HepG2 (cell line): ENCODE measurements around the gene NBEA. TPM values are rescaled to one million over a fixed set of nuclear protein-coding genes. Genes with fewer than 3 reads are reported as not detected.

ENCODE experiments used
- ATAC-seq: fragments of 200-7000 bp; cut with Tn5 transposase; 3 replicates; pipeline ENCODE4 v1.9.1; 2020; ENCODE audit warnings: mild to moderate bottlenecking, moderate library complexity
- BruUV-seq: library from RNA; stranded (reverse); fragments of 400-500 nt; replicated peaks from 2 replicates; lab custom pipeline; 2021; lab: Mats Ljungman, UMichigan
- CTCF ChIA-PET: fragments of 300-600 bp; formaldehyde crosslinking; extraction: SDS; loops from one replicate; lab custom pipeline; 2021; ENCODE audit warnings: low total read pairs, inconsistent platforms, low intra/inter-chr PET ratio; lab: Yijun Ruan, JAX
- POLR2A ChIA-PET: fragments of 350-600 bp; sonication (Branson Sonifier 250); formaldehyde crosslinking; loops from one replicate; lab custom pipeline; 2020; ENCODE audit warnings: antibody characterized with exemption, inconsistent platforms; lab: Yijun Ruan, JAX
- DNase-seq: peaks from one replicate; pipeline ENCODE4 v3.0.0-alpha.2; 2015; ENCODE audit warnings: low spot score
- FAIRE-seq: peaks from 3 replicates; lab custom pipeline; 2011; peaks lifted over from hg19 to GRCh38; lab: Jason Lieb, UNC
- H2AFZ ChIP-seq: one replicate; pipeline ENCODE4 v1.6.1; 2011; ENCODE audit warnings: low read length, inconsistent platforms
- H3K27ac ChIP-seq: fragments of 300-600 bp; 3 replicates; pipeline ENCODE4 v1.8.0; 2011; ENCODE audit warnings: mixed run types, mild to moderate bottlenecking, mixed read lengths, low read length, inconsistent platforms; ENCODE audit not compliant: insufficient read depth; ENCODE audit errors: extremely low read length
- H3K27me3 ChIP-seq, 2 experiments: fragments of 200-600 bp in 1 of 2; 2 replicates in 1 of 2; 3 replicates in 1 of 2; pipeline versions ENCODE4 v1.6.0 to v1.8.0; 2011; ENCODE audit warnings: low read length in 2 of 2, mild to moderate bottlenecking in 2 of 2, moderate library complexity in 2 of 2, inconsistent platforms in 1 of 2; ENCODE audit not compliant: insufficient read depth in 2 of 2, control insufficient read depth in 1 of 2
- H3K36me3 ChIP-seq, 2 experiments: fragments of 200-600 bp in 1 of 2; replicated peaks in 1 of 2; 2 replicates in 1 of 2; 3 replicates in 1 of 2; pipeline versions ENCODE4 v1.5.1 to v1.8.0; 2011; ENCODE audit warnings: low read length in 2 of 2, inconsistent platforms in 1 of 2; ENCODE audit not compliant: insufficient read depth in 2 of 2, control insufficient read depth in 1 of 2
- H3K4me1 ChIP-seq: 2 replicates; pipeline ENCODE4 v1.5.1; 2012; ENCODE audit warnings: low read length, inconsistent platforms; ENCODE audit not compliant: insufficient read depth
- H3K4me2 ChIP-seq: 2 replicates; pipeline ENCODE4 v1.6.0; 2011; ENCODE audit warnings: low read depth, low read length, inconsistent platforms
- H3K4me3 ChIP-seq, 3 experiments: fragments of 200-600 bp in 1 of 3; sonication (generic), shearing (Covaris generic) in 1 of 3; replicated peaks in 1 of 3; 2 replicates each; pipeline ENCODE4 v1.5.1; 2011 to 2016; ENCODE audit warnings: low read length in 3 of 3, inconsistent platforms in 2 of 3, low read depth in 2 of 3, mild to moderate bottlenecking in 2 of 3, control low read depth in 1 of 3, mixed read lengths in 1 of 3; ENCODE audit not compliant: insufficient read depth in 1 of 3
- H3K79me2 ChIP-seq: one replicate; pipeline ENCODE4 v1.6.1; 2011; ENCODE audit warnings: low read length, inconsistent platforms; ENCODE audit not compliant: insufficient read depth
- H3K9ac ChIP-seq: 2 replicates; pipeline ENCODE4 v1.6.0; 2011; ENCODE audit warnings: mild to moderate bottlenecking, low read depth, low read length, inconsistent platforms; ENCODE audit not compliant: insufficient read depth
- H3K9me3 ChIP-seq: 2 replicates; pipeline ENCODE4 v1.5.1; 2012; ENCODE audit warnings: mild to moderate bottlenecking, low read length
- H4K20me1 ChIP-seq: 2 replicates; pipeline ENCODE4 v1.6.0; 2011; ENCODE audit warnings: inconsistent platforms, mild to moderate bottlenecking, low read length, moderate library complexity; ENCODE audit not compliant: insufficient read depth
- BHLHE40 ChIP-seq: IDR thresholded peaks from 2 replicates; pipeline ENCODE4 v1.6.1; 2011; ENCODE audit warnings: low read length, improper control_type of control experiment
- CEBPG ChIP-seq: IDR thresholded peaks from 2 replicates; pipeline ENCODE4 v1.6.1; 2016
- EHMT2 ChIP-seq: fragments of 200-600 bp; sonication (generic); IDR thresholded peaks from 2 replicates; pipeline ENCODE4 v1.7.0; 2017; ENCODE audit warnings: antibody characterized with exemption, low read depth, low read length, borderline replicate concordance
- GTF2F1 ChIP-seq: fragments of 150-350 bp; IDR thresholded peaks from 2 replicates; pipeline ENCODE4 v1.6.1; 2014; ENCODE audit warnings: low read length
- HNRNPUL1 ChIP-seq: fragments of 200-400 bp; formaldehyde crosslinking; IDR thresholded peaks from 2 replicates; pipeline ENCODE4 v1.6.1; 2017; ENCODE audit warnings: low read depth, mild to moderate bottlenecking, low read length, moderate library complexity
- MXI1 ChIP-seq: IDR thresholded peaks from 3 replicates; pipeline ENCODE4 v1.6.1; 2012; ENCODE audit warnings: low read depth, low read length, inconsistent platforms, borderline replicate concordance
- POLR2G ChIP-seq: fragments of 200-400 bp; formaldehyde crosslinking; IDR thresholded peaks from 2 replicates; pipeline ENCODE4 v1.6.1; 2018; ENCODE audit warnings: mild to moderate bottlenecking, low read depth, low read length, moderate library complexity
- SIX1 ChIP-seq: sonication (generic); formaldehyde crosslinking; IDR thresholded peaks from 2 replicates; pipeline ENCODE4 v1.4.0; 2020; ENCODE audit warnings: missing genetic modification reagents, borderline replicate concordance
- TFDP1 ChIP-seq: IDR thresholded peaks from 2 replicates; pipeline ENCODE4 v1.6.1; 2016; ENCODE audit warnings: missing compliant biosample characterization, missing genetic modification reagents, borderline replicate concordance
- ZFP41 ChIP-seq: sonication (generic); formaldehyde crosslinking; IDR thresholded peaks from 2 replicates; pipeline ENCODE4 v1.4.0; 2020; ENCODE audit warnings: mild to moderate bottlenecking, missing genetic modification reagents, borderline replicate concordance
- ZNF136 ChIP-seq: sonication (generic); formaldehyde crosslinking; IDR thresholded peaks from 2 replicates; pipeline ENCODE4 v1.8.1; 2022; ENCODE audit warnings: low read depth, mild to moderate bottlenecking, moderate library complexity, missing genetic modification reagents
- ZNF138 ChIP-seq: sonication (generic); formaldehyde crosslinking; IDR thresholded peaks from 2 replicates; pipeline ENCODE4 v1.5.0; 2020; ENCODE audit warnings: mild to moderate bottlenecking, low read depth, missing genetic modification reagents
- ZNF18 ChIP-seq: sonication (generic); formaldehyde crosslinking; IDR thresholded peaks from 2 replicates; pipeline ENCODE4 v1.8.0; 2022; ENCODE audit warnings: mild to moderate bottlenecking, missing genetic modification reagents; ENCODE audit not compliant: insufficient replicate concordance
- ZNF3 ChIP-seq: IDR thresholded peaks from 2 replicates; pipeline ENCODE4 v1.7.0; 2017; ENCODE audit warnings: inconsistent platforms
- ZNF329 ChIP-seq: sonication (generic); formaldehyde crosslinking; IDR thresholded peaks from 2 replicates; pipeline ENCODE4 v1.9.0; 2021; ENCODE audit warnings: low read depth, mild to moderate bottlenecking, missing genetic modification reagents
- ZNF367 ChIP-seq: sonication (generic); formaldehyde crosslinking; IDR thresholded peaks from 2 replicates; pipeline ENCODE4 v1.4.0; 2020; ENCODE audit warnings: missing genetic modification reagents, borderline replicate concordance
- ZNF549 ChIP-seq: sonication (generic); formaldehyde crosslinking; IDR thresholded peaks from 2 replicates; pipeline ENCODE4 v1.5.0; 2020; ENCODE audit warnings: missing genetic modification reagents
- ZNF674 ChIP-seq: sonication (generic); formaldehyde crosslinking; IDR thresholded peaks from 2 replicates; pipeline ENCODE4 v1.5.0; 2020; ENCODE audit warnings: low read depth, mild to moderate bottlenecking, missing genetic modification reagents
- WGBS: methylation state at CpG from one replicate; pipeline ENCODE4 v1.1.6; 2017; ENCODE audit warnings: low lambda C conversion rate; 5-methylcytosine and 5-hydroxymethylcytosine counted together
- in situ Hi-C: cut with HindIII; loops from 2 replicates; pipeline ENCODE4 v1.10.0; 2017; ENCODE audit warnings: low pct_unique_long_range_greater_than_20kb; ENCODE audit not compliant: extremely low pct_ligation_motif_present
- intact Hi-C: fragments of 100-400 bp; cut with micrococcal nuclease; formaldehyde crosslinking; loops from one replicate; pipeline ENCODE4 v1.10.0; 2022; ENCODE audit not compliant: unreplicated experiment
- polyA plus RNA-seq, 8 experiments: library from polyadenylated mRNA; depleted of rRNA in 3 of 8; stranded (reverse) in 7 of 8; unstranded in 1 of 8; fragments of >200 nt; fragmentation: Illumina TruSeq in 4 of 8; extraction: Trizol in 4 of 8; gene quantifications; 2 replicates each; pipeline versions ENCODE4 v1.2.1 to v1.2.3, GENCODE V29; 2011 to 2016; ENCODE audit warnings: low read depth in 4 of 8, missing spikeins in 1 of 8, mixed read lengths in 1 of 8; ENCODE audit not compliant: insufficient read depth in 1 of 8
- total RNA-seq, 5 experiments: library from RNA; depleted of rRNA; stranded (reverse); fragments of >200 nt; fragmentation: Illumina TruSeq; extraction: Trizol; gene quantifications; 2 replicates each; pipeline ENCODE4 v1.2.3, GENCODE V29; 2016; ENCODE audit warnings: low read depth in 1 of 5

Gene NBEA
- total and polyA plus RNA-seq, 2 of the 13 experiments (the other 11 are each of a cell fraction or from before 2014, with no cell fraction given), result 2.7 to 2.8 TPM

GRCh38 chr13:35346494-35346893, 404.4 kb downstream of the NBEA start:
- Histone ChIP-seq H3K27ac (no peak overlapping the region), H3K9me3 (no peaks in the 10 kb centered on the region), H3K9ac (no peak overlapping the region), H3K4me2 (no peak overlapping the region), H3K4me3 (no peak overlapping the region), H3K27me3 (no peaks in the 10 kb centered on the region), H2AFZ (no peak overlapping the region), H3K36me3 (no peaks in the 10 kb centered on the region), H3K4me1 (peaks cover 44% of the 10 kb centered on the region), H4K20me1 (no peaks in the 10 kb centered on the region), H3K79me2 (no peaks in the 10 kb centered on the region)
- ATAC-seq (no peak), FAIRE-seq (no peak), DNase-seq (no peak)
- ChIA-PET CTCF (no interaction called here), POLR2A (no interaction called here)
- no peak for TF ChIP-seq SIX1 (CRISPR knock-in tag)
- no peak for TF ChIP-seq ZNF138 (CRISPR knock-in tag)
- no peak for TF ChIP-seq HNRNPUL1
- TF ChIP-seq EHMT2, result no peak
- TF ChIP-seq ZNF18 (CRISPR knock-in tag), result no peak
- intact Hi-C loops, result loop anchor here (5.0 kb wide), 1 partner anchor 64 kb away; no protein-coding TSS in a partner anchor
- in situ Hi-C loops, result no loop called here
- BruUV-seq, result no TSS peak
- 90% methylated on average over 4 of the region's 4 CpGs for WGBS

- Histone ChIP-seq H3K4me3 (no peak overlapping the region), H3K27me3 (no peaks in the 10 kb centered on the region), H3K27ac (no peak overlapping the region), H4K20me1 (no peaks in the 10 kb centered on the region), H3K9me3 (no peaks in the 10 kb centered on the region), H3K9ac (no peak overlapping the region), H3K79me2 (no peaks in the 10 kb centered on the region), H3K36me3 (no peaks in the 10 kb centered on the region), H2AFZ (no peak overlapping the region), H3K4me2 (no peak overlapping the region), H3K4me1 (peaks cover 44% of the 10 kb centered on the region)
- in situ Hi-C loops, result no loop called here
- ChIA-PET POLR2A (no interaction called here), CTCF (no interaction called here)
- no TSS peak for BruUV-seq
- ATAC-seq (no peak), FAIRE-seq (no peak), DNase-seq (no peak)
- intact Hi-C loops, result loop anchor here (5.0 kb wide), 1 partner anchor 65 kb away; no protein-coding TSS in a partner anchor
- WGBS, result 100% methylated on average over 1 of the region's 1 CpG
- no peak for TF ChIP-seq TFDP1
- no peak for TF ChIP-seq ZNF3
- TF ChIP-seq MXI1, result no peak
- no peak for TF ChIP-seq ZNF549 (CRISPR knock-in tag)
- no peak for TF ChIP-seq ZNF674 (CRISPR knock-in tag)
- no peak for TF ChIP-seq ZNF136 (CRISPR knock-in tag)
- no peak for TF ChIP-seq BHLHE40
- TF ChIP-seq ZFP41 (CRISPR knock-in tag), result no peak
- TF ChIP-seq POLR2G, result no peak
- no peak for TF ChIP-seq ZNF367
- no peak for TF ChIP-seq ZNF329 (CRISPR knock-in tag)
- TF ChIP-seq GTF2F1, result no peak
- TF ChIP-seq CEBPG (CRISPR knock-in tag), result no peak
Measured at GRCh38 chr13:35347679-35348205, 405.7 kb downstream of the NBEA start.
